GM19238 (cell line): ENCODE measurements around the gene RAB3IL1.
"Not testable (repeated sequence)": the region's sequence is repeated elsewhere in the genome, so short reads cannot be mapped to it uniquely, and the experiment has no call there.

ENCODE experiments used
- DNase-seq: peaks from one replicate; pipeline ENCODE4 v3.0.0; 2011; ENCODE audit warnings: low spot score; ENCODE audit not compliant: insufficient read length

The RAB3IL1 gene, protein sequence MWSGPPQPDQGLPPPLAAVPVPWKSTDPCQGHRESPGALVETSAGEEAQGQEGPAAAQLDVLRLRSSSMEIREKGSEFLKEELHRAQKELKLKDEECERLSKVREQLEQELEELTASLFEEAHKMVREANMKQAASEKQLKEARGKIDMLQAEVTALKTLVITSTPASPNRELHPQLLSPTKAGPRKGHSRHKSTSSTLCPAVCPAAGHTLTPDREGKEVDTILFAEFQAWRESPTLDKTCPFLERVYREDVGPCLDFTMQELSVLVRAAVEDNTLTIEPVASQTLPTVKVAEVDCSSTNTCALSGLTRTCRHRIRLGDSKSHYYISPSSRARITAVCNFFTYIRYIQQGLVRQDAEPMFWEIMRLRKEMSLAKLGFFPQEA

DNA sequence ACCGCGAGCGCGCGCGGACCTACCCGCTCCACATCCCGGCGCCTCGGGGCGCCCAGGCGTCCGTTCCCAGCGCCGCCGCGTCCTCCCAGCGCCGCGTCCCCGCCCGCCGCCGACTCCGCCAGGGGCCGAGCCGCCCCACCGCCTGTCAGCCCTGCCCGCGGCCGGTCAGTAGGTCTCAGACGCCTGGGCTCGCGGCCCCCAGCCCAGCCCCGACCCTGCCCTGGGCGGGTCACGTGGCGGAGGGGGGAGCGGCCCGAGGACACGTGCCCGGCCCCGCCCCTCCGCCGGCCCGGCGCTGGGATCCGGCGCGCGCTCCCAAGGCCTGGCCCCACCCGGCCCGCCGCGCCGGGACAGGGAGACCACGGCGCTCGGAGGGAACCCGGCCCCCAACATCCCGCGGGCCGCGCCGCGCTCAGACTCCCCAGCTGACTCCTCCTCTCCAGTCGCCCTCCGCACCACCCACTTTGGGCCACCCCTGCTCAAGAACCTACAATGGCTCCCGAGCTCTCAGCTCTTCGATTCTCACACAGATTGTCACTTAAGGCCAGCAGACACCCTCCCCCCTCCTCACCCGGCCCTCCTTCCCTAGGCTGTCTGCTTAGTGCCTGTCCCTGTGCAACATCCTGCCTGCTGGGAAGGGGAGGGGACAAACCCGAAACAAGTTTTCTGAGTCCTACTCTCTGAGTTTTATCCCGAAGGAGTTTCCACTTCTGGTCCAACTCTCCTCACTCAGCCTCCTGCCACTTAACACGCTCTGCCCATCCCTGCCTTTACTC is at the start of gene RAB3IL1:
Gene RAB3IL1 (minus strand): TSS at position 233 of the 776 bp plus-strand sequence. CDS start 199 bp downstream, at position 34.
- no peak for DNase-seq

DNA sequence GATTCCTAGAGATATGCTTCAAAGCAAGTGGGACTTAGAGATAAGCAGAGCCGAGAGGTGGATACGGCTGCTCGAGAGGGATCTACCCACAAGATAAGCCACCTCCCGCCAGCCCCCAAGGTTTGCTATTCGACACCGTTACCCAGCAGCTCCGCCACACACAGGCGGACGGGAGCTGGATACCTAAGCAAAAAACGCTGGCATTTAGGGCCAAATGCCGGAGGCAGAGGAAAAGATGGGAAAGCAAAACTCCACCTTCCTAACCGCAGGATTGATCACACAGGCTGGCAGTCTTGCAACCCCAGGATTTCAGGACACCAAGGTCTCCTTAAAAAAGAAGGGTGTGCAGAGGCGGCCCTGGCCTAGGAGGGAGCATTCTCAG is 49.4 kb upstream of the RAB3IL1 start:
- DNase-seq = no peak

GRCh38 chr11:61964666-61965271 is 47.4 kb upstream of the RAB3IL1 start:
- not testable (repeated sequence) for DNase-seq

GRCh38 chr11:61964058-61964665 is 46.8 kb upstream of the RAB3IL1 start:
- DNase-seq = no peak

- no peak for DNase-seq
Observed at GRCh38 chr11:61963282-61964057, 46.1 kb upstream of the RAB3IL1 start.

GRCh38 chr11:61963016-61963281 is 45.6 kb upstream of the RAB3IL1 start:
- no peak for DNase-seq

DNA sequence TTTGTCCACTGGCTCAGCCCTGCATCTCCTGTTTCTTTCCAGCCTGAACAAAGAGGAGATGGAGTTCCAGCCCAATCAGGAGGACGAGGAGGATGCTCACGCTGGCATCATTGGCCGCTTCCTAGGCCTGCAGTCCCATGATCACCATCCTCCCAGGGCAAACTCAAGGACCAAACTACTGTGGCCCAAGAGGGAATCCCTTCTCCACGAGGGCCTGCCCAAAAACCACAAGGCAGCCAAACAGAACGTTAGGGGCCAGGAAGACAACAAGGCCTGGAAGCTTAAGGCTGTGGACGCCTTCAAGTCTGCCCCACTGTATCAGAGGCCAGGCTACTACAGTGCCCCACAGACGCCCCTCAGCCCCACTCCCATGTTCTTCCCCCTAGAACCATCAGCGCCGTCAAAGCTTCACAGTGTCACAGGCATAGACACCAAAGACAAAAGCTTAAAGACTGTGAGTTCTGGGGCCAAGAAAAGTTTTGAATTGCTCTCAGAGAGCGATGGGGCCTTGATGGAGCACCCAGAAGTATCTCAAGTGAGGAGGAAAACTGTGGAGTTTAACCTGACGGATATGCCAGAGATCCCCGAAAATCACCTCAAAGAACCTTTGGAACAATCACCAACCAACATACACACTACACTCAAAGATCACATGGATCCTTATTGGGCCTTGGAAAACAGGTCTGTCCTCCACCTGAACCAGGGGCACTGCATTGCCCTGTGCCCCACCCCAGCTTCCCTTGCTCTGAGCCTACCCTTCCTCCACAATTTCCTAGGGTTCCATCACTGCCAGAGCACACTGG is 45.0 kb upstream of the RAB3IL1 start:
- DNase-seq = no peak

DNA sequence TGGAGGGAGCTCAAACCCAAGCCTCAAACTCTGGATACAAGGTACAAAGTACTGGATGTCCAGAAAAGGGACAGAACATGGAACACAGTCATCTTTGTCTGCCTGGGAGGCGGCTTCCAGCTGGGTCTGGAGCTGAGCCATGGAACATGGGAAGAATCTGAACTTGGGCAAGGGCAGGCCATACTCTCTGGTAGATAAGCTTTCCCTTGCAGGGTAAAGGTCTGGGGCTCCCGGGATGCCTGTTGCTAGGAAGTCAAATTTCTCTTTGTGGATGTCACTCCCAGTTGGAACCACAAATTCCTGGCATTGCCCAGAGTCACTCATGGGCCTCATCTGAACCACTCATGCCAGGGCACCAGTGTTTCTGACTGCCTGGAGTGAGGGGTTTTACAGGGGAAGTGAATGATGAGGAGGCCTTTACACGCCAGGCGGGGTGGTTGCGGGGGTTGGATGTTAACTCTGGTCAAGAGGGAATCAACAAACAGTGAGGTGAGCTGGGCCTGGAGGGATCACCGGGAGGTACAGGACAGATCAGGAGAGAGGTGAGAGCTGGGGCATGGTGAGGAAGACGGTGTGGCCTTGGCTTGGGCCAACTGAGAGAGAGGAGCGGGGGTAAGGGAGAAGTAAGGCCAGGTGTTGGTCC is 44.3 kb upstream of the RAB3IL1 start:
- no peak for DNase-seq

DNA sequence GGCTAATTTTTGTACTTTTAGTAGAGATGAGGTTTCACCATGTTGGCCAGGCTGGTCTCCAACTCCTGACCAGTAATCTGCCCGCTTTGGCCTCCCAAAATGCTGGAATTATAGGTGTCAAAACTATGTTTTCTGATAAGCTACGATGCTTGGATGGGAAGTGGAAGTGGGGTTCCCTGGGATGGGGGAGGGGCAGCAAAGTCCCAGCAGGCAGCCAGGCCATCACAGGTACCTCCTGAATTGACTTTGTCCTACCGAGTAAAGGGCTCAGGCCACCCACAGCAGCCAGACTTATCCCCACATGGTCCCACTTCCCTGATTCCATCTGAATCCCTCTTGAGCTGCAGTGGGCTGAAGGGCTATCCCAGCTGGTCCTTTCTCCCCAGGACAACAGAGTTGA is 43.2 kb upstream of the RAB3IL1 start:
- DNase-seq = no peak

- no peak for DNase-seq
Observed at GRCh38 chr11:61959678-61960077, 42.3 kb upstream of the RAB3IL1 start.

- DNase-seq = no peak
Observed at GRCh38 chr11:61959114-61959513, 41.7 kb upstream of the RAB3IL1 start.

DNA sequence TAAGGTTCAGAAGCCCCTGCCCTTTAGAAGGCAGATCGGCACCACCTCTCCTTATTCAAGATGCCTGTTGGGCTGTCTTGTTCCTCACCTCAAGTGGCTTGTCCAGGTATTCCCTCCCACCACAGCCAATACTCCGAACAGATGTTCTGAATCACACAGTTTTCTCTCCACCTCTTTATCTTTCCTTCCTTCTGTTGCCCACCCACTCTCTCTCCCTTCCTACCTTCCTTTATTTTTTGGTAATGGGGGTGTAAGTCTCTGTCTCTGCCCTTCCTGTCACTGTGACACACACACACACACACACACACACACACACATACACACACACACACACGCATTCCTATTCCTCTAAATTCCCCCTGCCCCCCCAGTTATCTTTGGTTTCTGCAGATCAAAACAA is 41.2 kb upstream of the RAB3IL1 start:
- no peak for DNase-seq

DNA sequence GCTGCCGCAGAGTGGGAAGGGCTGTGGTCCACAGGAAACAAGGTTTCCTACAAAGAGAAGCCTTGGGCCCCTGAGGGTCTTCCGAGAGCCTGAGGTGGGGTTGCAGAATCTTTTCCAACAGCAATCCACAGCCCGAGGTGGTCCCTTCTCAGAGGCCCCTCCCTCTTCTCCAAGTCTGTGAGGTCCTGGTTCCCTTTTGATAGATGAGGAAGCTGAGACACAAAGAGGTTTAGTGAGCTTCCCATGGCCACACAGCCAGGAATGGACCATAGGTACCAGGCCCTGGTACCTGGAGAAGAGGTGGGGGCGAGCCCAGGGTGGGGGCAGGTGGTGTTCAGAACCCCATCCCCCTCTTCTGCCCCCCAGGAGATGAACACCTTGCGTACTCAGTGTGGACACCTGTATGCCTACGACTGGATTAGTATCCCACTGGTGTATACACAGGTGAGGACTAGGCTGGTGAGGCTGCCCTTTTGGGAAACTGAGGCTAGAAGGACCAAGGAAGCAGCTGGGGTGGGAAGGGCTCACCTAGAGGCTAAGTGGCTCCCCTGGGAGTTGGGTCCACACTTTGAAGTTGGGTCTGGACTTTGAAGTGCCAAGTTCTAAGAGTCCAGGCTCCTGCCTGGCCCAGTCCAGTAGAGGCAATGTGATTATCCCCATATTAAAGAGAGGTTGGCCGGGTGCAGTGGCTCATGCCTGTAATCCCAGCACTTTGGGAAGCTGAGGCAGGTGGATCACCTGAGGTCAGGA is 39.8 kb upstream of the RAB3IL1 start:
- no peak for DNase-seq

DNA sequence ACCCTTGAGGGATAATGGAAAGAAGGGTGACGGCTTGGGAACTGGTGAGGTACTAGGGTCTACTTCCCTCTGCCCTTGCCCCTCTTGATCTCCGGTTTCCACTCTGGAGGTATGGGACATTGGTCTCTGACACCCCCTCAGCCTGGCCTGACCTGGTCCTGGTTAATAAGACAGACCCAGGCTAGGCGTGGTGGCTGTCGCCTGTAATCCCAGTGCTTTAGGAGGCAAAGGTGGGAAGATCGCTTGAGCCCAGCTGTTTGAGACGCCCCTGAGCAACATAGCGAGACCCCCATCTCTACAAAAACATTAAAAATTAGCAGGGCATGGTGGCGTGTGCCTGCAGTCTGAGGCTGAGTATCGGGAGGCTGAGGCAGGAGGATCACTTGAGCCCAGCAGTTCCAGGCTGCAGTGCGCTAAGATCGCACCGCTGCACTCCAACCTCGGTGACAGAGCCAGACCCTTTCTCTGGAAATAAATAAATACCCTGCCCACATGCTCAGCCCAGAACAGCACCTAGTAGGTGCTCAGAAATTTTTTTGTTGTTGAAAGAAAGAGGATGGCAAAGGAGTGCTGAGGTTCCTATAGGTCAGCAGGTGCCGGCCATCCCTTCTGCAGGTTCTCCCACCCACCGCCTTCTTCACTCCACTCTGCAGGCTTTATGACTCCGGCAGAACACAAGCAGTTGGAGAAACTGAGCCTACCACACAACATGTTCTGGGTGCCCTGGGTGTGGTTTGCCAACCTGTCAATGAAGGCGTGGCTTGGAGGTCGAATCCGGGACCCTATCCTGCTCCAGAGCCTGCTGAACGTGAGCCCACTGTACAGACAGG is 39.0 kb upstream of the RAB3IL1 start:
- DNase-seq = no peak

- no peak for DNase-seq
Observed at GRCh38 chr11:61955422-61956135, 38.2 kb upstream of the RAB3IL1 start.

DNA sequence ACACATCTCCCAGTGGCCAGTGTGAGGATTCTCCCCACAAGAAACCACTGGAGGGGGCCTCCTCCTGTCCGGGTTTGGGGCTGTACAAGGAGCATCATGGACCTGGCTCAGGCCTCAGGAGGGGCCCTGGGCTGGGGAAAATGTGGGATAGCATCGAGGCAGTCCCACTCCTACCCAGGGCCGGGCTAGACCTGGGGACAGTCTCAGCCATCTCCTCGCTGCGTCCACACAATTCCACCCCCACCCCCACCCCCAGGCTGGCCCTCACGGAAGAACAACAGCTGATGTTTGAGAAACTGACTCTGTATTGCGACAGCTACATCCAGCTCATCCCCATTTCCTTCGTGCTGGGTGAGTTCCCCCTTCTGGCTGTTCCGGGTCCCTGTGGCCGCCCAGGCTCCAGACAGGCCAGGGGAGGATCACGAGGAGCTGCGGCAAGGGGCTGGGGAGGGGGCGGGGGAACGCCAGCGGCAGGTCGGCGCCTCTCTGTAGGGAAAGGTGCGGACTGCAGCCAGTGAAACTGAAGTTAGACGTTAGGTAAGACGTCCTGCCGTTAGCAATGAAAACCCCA is 37.6 kb upstream of the RAB3IL1 start:
- no peak for DNase-seq

GRCh38 chr11:61954106-61954850 is 36.9 kb upstream of the RAB3IL1 start:
- no peak for DNase-seq
